Prostate gland (tissue), 2 donors: ENCODE results near the gene INTU.

ENCODE experiments used
- POLR2AphosphoS5 ChIP-seq: sonication (generic); formaldehyde crosslinking; IDR thresholded peaks from one replicate; pipeline ENCODE4 v1.6.1; 2017; ENCODE audit warnings: antibody characterized with exemption
- TF ChIP-seq, protein P1 (sequence below), 4 experiments: fragments of 200-600 bp in 2 of 4; fragments of 450-650 bp in 2 of 4; sonication (generic) in 2 of 4; IDR thresholded peaks; 1 replicate in 3 of 4; 2 replicates in 1 of 4; pipeline ENCODE4 v1.5.1; 2016 to 2019; ENCODE audit warnings: antibody characterized with exemption in 4 of 4, mild to moderate bottlenecking in 2 of 4, moderate library complexity in 2 of 4

DNA sequence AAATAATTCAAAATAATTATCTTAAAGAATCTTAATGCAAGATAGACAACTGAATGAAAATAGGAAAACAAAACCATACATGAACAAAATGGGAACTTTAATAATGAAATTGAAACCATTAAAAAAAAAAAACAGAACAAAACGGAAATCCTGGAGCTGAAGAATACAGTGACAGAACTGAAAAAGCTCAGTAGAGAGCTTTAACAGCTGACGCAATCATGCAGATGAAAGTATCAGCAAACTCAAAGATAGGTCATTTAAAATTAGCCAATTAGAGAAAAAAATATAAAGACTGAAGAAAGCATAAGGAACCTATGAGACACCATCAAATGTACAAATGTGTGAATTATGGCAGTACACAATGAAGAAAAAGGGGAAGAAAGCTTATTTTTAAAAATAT, 116.2 kb downstream of the INTU start:
- TF ChIP-seq, protein P1, sequence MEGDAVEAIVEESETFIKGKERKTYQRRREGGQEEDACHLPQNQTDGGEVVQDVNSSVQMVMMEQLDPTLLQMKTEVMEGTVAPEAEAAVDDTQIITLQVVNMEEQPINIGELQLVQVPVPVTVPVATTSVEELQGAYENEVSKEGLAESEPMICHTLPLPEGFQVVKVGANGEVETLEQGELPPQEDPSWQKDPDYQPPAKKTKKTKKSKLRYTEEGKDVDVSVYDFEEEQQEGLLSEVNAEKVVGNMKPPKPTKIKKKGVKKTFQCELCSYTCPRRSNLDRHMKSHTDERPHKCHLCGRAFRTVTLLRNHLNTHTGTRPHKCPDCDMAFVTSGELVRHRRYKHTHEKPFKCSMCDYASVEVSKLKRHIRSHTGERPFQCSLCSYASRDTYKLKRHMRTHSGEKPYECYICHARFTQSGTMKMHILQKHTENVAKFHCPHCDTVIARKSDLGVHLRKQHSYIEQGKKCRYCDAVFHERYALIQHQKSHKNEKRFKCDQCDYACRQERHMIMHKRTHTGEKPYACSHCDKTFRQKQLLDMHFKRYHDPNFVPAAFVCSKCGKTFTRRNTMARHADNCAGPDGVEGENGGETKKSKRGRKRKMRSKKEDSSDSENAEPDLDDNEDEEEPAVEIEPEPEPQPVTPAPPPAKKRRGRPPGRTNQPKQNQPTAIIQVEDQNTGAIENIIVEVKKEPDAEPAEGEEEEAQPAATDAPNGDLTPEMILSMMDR (IDR thresholded peaks at IDR 0.05) = no peak
- TF ChIP-seq POLR2AphosphoS5 = no peak
